Non-pigmented ciliary epithelial cell (primary cell): Measurements from ENCODE around the gene WWOX.

Experiments
- DNase-seq: peaks from one replicate; pipeline ENCODE4 v3.0.0-alpha.2; 2010; ENCODE audit warnings: low read depth

WWOX gene

DNA sequence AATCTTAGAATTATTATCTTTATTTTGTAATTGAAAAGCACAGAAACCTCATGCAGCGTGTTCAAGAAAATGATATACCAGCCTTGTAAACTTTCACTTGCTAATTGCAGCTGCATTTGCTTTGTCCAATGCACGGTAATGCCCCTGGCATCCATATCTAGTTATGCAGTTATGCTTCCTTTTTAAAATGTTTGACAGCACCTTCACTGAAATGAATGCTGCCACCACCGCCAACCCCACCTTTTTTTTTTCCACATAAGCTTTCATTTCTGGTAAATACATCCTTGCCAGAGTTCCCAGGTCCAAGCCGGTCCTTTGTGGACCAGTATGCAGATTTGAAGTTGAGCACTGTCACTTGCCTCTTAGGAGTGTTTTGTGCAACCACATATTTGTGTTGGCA lies 338.8 kb downstream of the WWOX start:
- no peak for DNase-seq

DNA sequence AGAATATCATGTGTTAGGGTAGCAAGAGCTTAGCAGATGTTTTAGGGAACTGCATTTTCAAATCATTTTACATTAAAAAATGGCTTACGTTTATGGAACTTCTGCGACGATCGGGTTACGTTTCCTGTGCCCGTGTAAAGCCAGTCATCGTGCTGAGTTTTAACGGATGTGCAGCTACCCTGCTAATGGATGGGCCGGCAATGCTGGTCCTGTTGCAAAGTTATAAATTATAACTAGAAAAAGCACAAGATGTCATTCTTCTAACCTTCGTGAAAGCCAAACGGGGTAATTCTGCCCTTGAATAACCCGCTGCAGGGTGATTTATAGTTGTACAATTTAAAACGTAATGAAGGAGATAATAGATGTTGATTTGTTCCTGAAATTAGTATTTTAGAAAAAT lies 339.2 kb downstream of the WWOX start:
- no peak for DNase-seq

DNA sequence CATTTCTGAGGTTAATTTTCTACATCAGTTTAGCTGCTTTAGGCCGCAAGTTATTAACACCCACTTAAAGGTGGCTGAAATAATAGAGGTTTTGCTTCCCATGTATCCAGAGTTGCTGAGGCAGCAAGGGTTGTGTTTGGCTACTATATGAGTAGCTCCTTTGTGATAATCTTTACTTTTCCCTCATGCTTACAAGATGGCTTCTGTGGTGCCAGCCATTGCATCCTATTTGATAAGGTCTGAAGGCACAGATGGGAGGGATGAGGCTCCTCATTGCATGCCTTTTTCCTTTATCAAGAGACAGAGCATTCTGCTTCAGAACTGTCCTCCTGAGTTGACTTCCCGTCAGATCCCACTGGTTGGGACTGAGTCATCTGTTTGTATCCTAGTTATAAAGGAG lies 340.2 kb downstream of the WWOX start:
- no peak for DNase-seq

DNA sequence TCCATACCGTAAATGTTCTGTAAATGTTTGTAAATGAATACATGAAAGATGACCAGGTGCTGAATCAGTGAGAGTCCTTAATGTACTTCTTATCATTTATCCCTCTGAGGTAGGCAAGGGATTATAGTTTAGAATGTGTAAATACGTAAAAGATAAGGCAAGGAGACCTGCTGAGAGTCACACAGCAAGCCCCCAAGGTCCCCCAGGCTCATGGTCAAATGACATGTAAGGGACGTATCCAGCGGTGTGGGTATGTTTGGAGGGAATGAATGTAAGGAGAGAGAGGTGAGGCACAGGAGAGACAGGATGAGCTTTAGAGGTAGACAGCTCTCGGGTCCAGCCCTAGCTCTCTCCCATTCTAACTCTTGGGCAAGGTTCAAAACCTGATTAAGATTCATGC lies 341.8 kb downstream of the WWOX start:
- no peak for DNase-seq

DNA sequence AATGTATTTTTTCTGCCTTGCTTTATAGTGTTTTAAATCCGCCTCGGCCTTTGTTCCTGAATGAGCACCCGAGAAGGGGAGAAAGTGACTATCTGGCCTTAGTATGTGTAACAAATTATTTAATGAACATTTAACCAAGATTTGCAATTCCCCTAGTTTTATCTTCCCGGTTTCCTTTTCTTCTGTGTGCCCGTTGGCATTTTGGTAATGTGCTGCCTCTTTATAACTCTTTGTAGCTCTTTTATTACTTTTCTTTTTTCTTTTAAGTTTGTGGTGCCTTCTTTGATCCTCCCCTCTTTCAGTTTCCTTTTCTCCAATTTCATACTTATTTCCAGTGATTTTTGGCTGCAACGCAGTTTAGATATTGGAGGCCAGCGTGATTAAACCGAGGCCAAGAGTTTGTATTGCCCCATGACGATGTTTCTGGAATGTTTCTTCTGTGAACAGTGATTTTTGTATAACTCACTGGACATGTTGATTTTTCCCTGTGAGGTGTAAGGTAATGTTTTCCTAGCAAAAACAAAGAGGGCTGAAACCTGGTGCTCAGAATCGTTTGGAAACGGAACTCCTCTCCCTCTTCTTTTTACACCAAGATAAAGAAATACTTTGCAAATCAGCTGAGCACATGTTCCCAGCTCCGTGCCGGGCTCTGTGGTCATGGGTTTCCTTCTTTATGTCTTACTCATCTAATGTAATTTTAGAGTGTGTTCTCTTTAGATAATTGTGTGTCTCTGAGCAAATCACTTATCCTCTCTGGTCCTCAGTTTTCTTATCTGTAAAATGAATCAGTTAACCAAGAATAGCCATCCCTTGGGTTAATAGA lies 344.3 kb downstream of the WWOX start:
- DNase-seq: no peak

DNA sequence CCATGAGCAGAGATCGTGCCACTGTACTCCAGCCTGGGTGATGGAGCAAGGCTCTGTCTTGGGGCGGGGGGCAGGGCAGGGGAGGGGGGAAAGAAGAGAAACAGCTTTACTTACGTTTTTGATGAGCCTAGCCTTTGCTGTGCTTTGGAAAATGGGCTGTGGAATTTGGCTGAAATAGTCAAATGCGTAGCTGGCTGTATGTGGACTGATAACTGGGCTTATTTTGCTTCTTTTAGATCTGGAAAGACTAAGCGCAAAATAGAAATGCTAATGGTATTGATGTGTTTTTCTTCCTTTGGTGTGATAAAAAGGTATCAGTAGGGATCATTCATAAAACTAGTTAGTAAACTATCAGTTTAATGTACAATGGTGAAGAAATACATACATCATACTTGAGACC lies 346.4 kb downstream of the WWOX start:
- no peak for DNase-seq

DNA sequence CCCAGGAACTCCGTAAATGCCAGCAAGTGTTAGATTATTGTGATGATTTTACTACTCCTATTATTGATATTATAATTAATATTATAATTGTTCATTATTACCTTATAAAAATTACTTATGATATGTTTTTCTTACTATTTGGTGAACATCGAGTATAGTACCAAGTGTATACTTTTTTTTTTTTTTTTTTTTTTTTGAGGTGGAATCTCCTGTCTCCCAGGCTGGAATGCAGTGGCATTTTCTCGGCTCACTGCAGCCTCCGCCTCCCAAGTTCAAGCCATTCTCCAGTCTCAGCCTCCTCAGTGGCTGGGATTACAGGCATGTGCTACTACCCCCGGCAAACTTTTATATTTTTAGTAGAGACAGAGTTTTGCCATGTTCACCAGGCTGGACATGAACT lies 347.0 kb downstream of the WWOX start:
- DNase-seq: no peak

DNA sequence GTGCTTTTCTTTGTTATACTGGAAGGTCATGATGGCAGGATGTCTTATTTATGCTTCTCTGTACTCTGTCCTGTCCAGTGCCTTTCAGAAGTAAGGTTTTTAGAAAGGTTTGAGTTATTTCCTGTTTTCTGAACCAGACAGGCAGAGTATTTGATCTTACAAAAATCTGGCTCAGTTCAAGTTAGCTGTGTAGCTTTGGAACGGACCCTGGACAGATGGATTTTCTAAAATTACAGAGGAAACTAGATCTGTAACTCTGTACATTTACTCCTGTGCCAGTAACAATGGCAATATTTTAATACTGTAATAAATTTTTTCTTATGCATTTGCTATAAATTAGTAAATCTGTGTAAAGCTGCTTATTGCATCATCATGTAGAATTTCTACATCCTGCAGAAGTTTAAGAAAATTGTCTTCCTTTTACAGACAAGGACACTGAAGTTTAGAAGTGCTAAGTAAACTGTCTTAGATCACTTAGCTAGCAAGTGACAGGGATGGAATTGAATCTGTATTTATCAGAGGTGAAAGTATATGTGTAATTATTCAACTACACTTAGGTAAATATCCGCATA lies 347.6 kb downstream of the WWOX start:
- no peak for DNase-seq

DNA sequence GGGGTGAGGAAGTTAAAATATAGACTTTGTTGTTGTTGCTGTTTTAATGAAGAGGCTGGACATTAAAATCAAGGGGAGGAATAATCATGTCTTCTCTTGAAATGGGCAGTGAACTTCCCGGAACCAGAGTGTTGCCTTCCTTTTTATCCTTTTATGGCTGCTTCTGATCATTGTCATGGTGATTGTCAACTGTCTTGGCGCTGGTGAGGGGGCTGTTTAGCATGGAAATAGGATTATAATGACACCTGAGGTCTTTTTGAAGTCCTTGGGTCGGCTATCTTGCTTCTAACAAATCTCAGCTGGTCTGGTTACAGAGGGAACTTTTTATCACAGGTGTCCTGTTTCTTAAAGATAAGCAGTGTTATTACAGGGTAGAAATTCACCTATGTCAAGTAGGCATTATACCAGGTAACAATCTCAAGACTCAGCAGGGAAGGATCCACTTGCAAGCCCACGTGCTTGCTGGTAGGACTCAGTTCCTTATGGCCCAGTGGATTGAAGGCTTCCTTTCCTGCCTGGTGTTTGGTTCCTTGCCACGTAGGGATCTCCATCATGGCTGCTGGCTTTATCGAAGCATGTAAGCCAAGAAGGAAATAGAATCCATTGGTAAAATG lies 349.3 kb downstream of the WWOX start:
- DNase-seq: no peak

DNA sequence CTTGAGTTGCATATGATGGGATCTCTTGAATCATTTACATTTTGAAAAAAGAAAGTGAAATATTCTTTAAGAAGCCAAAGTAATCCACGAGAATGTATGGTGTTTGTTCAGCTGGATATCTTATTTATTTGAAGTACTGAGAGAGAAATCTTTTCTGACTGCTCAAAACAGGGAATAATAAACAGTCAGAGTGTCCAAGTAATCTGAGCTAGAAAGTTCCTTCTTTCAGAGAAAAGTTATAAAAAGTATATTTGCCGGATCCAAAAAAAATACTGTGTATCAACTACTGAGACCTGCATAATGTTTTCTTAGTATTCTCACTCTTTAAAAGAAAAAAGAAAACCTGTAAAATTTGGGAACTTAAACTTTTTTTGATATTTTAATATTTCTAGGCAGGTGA lies 350.8 kb downstream of the WWOX start:
- DNase-seq: no peak

DNA sequence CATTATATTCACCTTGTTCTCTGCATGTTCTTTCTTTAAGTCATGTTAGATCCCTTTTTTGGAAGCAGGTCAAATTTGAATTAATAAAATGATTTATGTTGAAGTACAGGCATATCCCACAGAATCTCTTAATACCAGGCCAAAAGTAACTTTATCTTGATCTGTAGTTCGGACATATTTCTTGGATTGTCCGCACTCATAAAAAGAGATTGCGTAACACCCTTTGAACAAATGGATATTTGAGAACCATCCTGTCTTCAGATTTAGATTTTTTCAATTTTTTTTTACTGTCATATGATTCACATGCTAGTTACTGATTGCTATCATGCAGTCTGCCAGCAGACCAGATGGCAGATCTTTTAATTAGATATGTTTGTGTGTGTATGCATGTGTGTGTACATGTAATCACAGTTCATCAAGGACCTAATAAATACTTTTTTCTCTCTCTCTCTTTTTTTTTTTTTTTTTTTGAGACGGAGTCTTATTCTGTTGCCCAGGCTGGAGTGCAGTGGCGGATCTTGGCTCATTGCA lies 352.6 kb downstream of the WWOX start:
- no peak for DNase-seq

DNA sequence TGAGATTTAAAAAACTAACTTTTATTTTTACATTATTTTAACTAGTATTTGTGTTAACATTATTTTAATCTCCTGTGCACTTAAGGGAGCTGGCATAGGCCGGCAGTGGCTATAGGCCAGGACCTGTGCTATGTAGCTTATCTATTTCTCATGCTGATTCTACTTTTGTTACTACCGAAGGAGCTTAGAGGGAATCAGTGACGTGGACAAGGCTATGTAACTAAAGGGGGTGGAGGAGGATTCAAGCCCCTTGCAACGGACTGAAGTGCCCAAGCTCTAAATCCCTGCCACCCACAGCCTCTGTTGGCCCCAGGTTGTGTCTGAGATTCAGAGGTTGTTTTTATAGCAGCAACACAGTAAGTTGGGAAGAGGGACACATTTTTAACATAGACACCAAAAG lies 356.4 kb downstream of the WWOX start:
- DNase-seq: no peak

DNA sequence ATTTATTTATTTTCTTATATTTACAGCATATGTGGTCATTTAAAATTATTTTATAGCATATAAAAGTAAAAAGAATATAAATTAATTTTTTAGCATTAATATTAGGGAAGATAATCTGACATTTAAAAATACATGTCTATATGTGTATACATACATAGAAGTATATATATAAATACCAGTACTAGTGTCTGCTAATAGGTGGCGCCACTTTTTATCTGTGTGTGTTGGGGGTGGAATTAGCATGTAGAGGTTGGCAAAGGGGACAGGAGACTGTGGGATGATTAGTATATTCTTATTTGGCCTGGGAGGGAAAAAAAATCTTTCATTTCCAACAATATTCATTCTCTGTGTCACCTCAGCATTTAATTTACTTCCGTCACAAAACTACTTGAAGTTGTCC lies 359.1 kb downstream of the WWOX start:
- DNase-seq: no peak

DNA sequence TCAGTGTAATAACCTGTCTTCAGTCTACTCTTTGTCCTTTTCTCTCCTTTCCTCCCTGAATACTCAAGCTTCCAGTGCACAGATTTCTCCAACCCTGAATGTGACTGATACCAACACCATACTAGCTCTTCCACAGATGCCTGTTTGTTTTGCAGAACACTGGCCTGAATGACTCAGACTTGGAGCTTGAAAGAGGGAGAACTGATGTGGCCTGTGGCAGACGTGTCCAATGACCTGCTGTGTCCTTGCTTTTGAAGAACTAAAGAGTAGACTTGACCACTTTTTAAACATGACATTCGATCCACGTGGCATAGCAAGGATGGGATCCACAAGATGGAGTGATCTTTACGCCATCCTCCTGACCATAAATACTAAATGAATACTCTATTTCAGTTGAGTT lies 361.0 kb downstream of the WWOX start:
- DNase-seq: no peak

DNA sequence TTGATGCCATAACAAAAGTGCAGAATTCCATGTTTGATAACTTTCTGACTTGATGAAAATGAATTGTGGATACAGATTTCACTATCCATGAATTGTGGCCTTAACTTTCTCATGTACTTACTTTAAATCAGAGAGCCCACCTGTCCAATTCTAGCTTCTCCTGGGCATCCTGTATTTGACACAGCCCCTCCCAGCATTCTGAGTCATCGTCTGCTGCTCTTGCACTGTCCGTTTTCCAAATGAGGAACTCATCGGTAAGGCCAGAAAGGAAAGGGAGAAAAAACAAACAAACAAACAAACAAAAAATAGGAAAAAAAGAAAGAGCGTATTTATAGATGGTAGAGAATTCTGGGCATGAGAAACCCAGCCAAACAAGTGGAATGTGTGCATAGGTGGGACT lies 361.6 kb downstream of the WWOX start:
- no peak for DNase-seq

DNA sequence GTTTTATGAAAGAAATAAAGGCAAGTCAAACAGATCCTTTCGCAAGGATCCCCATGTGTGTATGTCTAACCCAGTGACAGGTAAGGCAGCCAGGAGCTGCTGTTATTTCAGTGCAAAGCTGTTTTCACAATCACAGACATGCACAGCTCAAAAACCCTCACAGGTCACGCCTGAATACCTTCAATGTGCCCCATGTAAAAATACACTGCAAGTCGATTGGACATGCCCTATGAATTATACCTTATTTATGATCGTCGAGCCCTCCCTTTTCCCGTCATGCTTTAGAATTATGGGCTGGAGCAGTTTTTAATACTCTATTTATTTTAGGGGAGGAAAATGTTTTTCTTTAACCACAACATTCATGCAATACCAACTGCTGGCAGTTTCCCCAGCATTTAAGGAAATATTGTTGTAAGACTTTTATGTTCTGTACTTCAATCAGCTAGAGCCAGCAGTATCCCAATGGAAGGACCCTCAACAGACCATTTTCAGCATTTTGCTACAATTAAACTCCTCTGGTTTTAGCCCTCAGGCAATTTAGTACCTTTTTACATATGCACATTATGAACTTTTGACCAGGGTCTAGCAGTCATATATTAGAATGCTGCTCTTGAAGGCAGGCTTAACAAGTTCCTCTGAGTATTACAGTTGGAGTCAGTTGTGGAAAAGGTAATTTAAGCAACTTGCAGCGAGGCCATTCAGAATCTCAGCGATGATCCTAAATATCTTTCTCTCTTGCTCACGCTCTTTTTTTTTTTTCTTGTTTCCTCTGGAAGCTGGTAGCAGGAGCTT lies 362.2 kb downstream of the WWOX start:
- DNase-seq: no peak

DNA sequence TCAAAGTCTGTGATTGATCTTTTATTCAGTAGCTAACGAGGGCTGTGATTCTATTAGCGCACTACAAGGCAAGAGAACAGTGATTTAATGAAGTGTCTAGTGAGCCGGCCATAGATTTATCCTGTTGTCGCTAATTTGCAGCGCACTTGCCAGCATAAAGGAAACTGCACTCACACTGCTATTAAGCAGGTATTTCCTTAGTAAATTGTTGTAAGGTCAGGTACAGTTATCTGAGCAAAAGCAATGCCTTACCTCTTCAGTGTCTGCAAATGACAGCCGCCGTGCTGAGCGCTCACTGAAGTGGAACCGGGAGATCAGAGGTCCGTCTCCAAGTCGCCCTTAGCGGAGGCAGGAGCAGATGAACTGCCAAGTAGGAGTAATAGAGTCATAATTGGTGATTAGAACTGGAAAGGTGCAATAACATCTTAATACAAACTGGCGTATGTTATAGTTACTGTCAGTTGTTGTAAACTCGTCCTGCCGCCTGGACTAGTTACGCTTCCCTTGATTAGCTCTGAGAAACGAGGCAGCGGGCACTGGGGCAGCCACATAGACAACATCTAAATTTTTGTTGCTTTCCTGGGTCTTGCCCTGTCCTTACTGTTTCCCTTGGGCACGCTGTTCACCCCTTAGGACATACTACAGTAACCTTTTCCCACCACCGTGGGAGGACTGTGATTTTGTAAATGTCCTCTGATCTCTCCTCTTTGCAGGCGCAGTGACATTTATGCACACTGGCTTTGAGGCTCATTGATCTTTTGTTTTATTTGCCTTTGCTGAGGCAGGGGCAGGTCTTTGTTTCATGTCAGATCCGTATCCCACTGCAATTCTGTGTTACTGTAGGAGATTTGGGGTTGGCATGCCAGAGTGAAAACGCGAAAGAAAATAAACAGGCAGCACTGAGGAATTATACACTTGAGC lies 363.1 kb downstream of the WWOX start:
- DNase-seq: no peak

DNA sequence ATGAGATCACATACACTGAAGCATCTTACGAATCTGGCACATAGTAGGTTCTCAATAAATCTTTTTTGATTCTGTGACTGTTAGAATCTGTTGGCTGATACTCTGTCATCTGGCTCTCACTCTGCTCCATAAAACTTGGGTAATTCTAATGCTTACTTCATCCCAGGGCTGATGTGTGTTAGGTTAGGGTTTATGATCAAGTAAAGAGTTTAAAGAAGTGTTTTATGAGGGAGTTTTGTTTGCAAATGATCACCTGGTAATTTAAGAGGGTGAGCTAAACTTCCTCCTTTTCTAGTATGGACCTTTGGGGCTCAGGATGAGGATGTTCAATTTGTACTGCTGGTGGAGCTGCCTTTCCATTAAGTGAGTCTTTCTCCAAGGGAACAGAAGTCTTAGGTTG lies 364.1 kb downstream of the WWOX start:
- no peak for DNase-seq

DNA sequence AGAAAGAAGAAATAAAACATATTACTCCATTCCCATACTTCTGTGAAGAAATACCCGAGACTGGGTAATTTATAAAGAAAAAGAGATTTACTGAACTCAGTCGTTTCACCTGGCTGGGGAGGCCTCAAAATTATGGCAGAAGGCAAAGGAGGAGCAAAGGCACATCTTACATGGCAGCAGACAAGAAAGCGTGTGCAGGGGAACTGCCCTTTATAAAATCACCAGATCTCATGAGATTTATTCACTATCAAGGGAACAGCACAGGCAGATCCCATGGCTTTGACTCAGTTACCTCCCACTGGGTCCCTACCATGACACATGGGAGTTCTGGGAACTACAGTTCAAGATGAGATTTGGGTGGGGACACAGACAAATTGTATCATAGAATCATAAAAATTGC lies 365.4 kb downstream of the WWOX start:
- no peak for DNase-seq

DNA sequence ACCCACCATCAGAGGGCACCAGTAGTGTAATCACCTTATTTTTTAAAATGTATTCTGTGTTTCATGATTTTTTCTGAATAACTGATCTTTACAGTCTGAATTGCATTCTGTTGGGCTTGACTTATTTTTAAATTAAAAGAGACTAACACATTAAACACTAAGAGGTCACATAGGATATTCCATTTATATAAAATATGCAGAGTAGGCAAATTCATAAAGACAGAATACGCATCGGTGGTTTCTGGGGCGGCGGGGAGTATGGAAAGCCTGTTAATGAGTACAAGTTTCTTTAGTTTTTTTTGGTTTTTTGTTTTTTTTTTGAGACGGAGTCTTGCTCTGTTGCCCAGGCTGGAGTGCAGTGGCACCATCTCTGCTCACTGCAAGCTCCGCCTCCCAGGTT lies 366.3 kb downstream of the WWOX start:
- no peak for DNase-seq

DNA sequence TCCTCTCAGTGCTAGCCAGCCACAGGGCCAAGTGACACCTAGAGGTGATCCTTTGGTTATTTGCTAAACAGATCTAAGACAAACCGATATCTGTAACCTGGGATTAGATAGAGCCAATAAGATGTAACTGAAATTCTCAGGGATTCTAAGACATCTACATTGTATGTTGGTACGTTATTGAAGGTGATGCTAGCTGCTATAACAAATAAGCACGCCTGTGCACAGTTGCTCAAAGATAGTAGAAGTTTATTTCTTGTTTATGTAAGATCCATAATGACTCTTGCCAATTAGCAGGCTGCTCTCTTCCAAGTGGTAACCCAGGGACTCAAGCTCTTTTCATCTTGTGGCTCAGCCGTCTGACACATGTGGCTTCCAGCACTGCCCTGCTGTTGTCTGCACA lies 370.3 kb downstream of the WWOX start:
- no peak for DNase-seq
